ENCODE measurements around the gene PCDHA7.
"Not testable (repeated sequence)": the region's sequence is repeated elsewhere in the genome, so short reads cannot be mapped to it uniquely, and the experiment has no call there.

Gene PCDHA7

GRCh38 chr5:140833993-140834392 is at the start of gene PCDHA7:
Gene PCDHA7, plus strand, starts transcription at chr5:140834269. Its CDS starts 115 bp downstream, at chr5:140834384.
- peak within 1 kb of the TSS; percentile 24 for H3K4me3 ChIP-seq (ENCODE audit: control insufficient read depth, low read depth, low read length)
- DNase-seq (ENCODE audit: low read depth): no peak
- TF ChIP-seq CTCF (IDR thresholded peaks at IDR 0.05; ENCODE audit: control insufficient read depth, insufficient read depth, low read depth, low read length, missing control alignments): no peak

- no peak for TF ChIP-seq CTCF (IDR thresholded peaks at IDR 0.05; ENCODE audit: control insufficient read depth, insufficient read depth, low read depth, low read length, missing control alignments)
- H3K4me3 ChIP-seq (ENCODE audit: control insufficient read depth, low read depth, low read length): no peak within 1 kb of the TSS
- no peak for DNase-seq (ENCODE audit: low read depth)
Observed at GRCh38 chr5:140785905-140786686, 48.0 kb upstream of the PCDHA7 start, which contains the start of gene PCDHA1. Gene PCDHA1, plus strand, starts transcription at chr5:140786140.

GRCh38 chr5:140787422-140787821 is 46.6 kb upstream of the PCDHA7 start:
- not testable (repeated sequence) for DNase-seq (ENCODE audit: low read depth); H3K4me3 ChIP-seq (ENCODE audit: control insufficient read depth, low read depth, low read length)

GRCh38 chr5:140787849-140788504 is 46.1 kb upstream of the PCDHA7 start:
- H3K4me3 ChIP-seq (ENCODE audit: control insufficient read depth, low read depth, low read length); DNase-seq (ENCODE audit: low read depth): not testable (repeated sequence)

- no peak overlapping the region for H3K4me3 ChIP-seq (ENCODE audit: control insufficient read depth, low read depth, low read length)
- DNase-seq (ENCODE audit: low read depth): no peak
- no peak for TF ChIP-seq CTCF (IDR thresholded peaks at IDR 0.05; ENCODE audit: control insufficient read depth, insufficient read depth, low read depth, low read length, missing control alignments)
Observed at GRCh38 chr5:140791089-140791488, 43.0 kb upstream of the PCDHA7 start.

GRCh38 chr5:140794595-140795258 is 39.3 kb upstream of the PCDHA7 start, which contains the start of gene PCDHA2:
Gene PCDHA2, plus strand, starts transcription at chr5:140794852.
- H3K4me3 ChIP-seq (ENCODE audit: control insufficient read depth, low read depth, low read length): peak within 1 kb of the TSS; percentile 43
- no peak for DNase-seq (ENCODE audit: low read depth)

GRCh38 chr5:140795259-140795641 is 38.8 kb upstream of the PCDHA7 start:
- no peak for DNase-seq (ENCODE audit: low read depth)
- TF ChIP-seq CTCF (IDR thresholded peaks at IDR 0.05; ENCODE audit: control insufficient read depth, insufficient read depth, low read depth, low read length, missing control alignments): peak; percentile 58
- peak overlapping the region; percentile 43 for H3K4me3 ChIP-seq (ENCODE audit: control insufficient read depth, low read depth, low read length)

More at GRCh38 chr5:140794595-140795258, 39.3 kb upstream of the PCDHA7 start, which contains the start of gene PCDHA2:
- TF ChIP-seq CTCF (IDR thresholded peaks at IDR 0.05; ENCODE audit: control insufficient read depth, insufficient read depth, low read depth, low read length, missing control alignments): peak; percentile 47

- not testable (repeated sequence) for DNase-seq (ENCODE audit: low read depth); H3K4me3 ChIP-seq (ENCODE audit: control insufficient read depth, low read depth, low read length)
Observed at GRCh38 chr5:140796072-140796717, 37.9 kb upstream of the PCDHA7 start.

Measured in AG09309 (cell line).